PFSK-1 (cell line): ENCODE results near the gene ATP5PO.

Experiments
- FOXP2 ChIP-seq: optimal IDR thresholded peaks from 2 replicates; pipeline ENCODE3; 2011; ENCODE audit warnings: borderline replicate concordance, control low read depth, inconsistent platforms; ENCODE audit not compliant: insufficient read depth; ENCODE audit errors: extremely low read length, extremely low read depth
- POLR2AphosphoS5 ChIP-seq: IDR thresholded peaks from 2 replicates; pipeline ENCODE4 v1.6.1; 2012; ENCODE audit warnings: low read depth, mild to moderate bottlenecking, control low read depth, low read length, moderate library complexity
- SIN3A ChIP-seq: IDR thresholded peaks from 2 replicates; pipeline ENCODE4 v1.6.1; 2012; ENCODE audit warnings: mild to moderate bottlenecking, low read length, moderate library complexity, borderline replicate concordance; ENCODE audit not compliant: insufficient read depth
- TAF1 ChIP-seq: IDR thresholded peaks from 2 replicates; pipeline ENCODE4 v1.6.1; 2012; ENCODE audit warnings: low read length, control low read depth, borderline replicate concordance; ENCODE audit not compliant: insufficient read depth
- TF ChIP-seq, protein P1 (sequence below), 2 experiments: IDR thresholded peaks; 2 replicates each; pipeline versions ENCODE4 v1.6.1 to v1.8.0; 2011 to 2012; ENCODE audit warnings: low read depth in 2 of 2, low read length in 2 of 2, control low read depth in 1 of 2, inconsistent platforms in 1 of 2, mild to moderate bottlenecking in 1 of 2, moderate library complexity in 1 of 2; ENCODE audit not compliant: insufficient read depth in 1 of 2

The ATP5PO gene

GRCh38 chr21:33908760-33909159, 6.8 kb downstream of the ATP5PO start:
- no peak for TF ChIP-seq FOXP2
- TF ChIP-seq SIN3A = no peak
- no peak for TF ChIP-seq POLR2AphosphoS5
- no peak for TF ChIP-seq TAF1
- TF ChIP-seq, protein P1, sequence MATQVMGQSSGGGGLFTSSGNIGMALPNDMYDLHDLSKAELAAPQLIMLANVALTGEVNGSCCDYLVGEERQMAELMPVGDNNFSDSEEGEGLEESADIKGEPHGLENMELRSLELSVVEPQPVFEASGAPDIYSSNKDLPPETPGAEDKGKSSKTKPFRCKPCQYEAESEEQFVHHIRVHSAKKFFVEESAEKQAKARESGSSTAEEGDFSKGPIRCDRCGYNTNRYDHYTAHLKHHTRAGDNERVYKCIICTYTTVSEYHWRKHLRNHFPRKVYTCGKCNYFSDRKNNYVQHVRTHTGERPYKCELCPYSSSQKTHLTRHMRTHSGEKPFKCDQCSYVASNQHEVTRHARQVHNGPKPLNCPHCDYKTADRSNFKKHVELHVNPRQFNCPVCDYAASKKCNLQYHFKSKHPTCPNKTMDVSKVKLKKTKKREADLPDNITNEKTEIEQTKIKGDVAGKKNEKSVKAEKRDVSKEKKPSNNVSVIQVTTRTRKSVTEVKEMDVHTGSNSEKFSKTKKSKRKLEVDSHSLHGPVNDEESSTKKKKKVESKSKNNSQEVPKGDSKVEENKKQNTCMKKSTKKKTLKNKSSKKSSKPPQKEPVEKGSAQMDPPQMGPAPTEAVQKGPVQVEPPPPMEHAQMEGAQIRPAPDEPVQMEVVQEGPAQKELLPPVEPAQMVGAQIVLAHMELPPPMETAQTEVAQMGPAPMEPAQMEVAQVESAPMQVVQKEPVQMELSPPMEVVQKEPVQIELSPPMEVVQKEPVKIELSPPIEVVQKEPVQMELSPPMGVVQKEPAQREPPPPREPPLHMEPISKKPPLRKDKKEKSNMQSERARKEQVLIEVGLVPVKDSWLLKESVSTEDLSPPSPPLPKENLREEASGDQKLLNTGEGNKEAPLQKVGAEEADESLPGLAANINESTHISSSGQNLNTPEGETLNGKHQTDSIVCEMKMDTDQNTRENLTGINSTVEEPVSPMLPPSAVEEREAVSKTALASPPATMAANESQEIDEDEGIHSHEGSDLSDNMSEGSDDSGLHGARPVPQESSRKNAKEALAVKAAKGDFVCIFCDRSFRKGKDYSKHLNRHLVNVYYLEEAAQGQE (IDR thresholded peaks at IDR 0.05; ENCODE audit: insufficient read depth in 1 of 2, low read depth in 2 of 2, low read length in 2 of 2) = no peak

DNA sequence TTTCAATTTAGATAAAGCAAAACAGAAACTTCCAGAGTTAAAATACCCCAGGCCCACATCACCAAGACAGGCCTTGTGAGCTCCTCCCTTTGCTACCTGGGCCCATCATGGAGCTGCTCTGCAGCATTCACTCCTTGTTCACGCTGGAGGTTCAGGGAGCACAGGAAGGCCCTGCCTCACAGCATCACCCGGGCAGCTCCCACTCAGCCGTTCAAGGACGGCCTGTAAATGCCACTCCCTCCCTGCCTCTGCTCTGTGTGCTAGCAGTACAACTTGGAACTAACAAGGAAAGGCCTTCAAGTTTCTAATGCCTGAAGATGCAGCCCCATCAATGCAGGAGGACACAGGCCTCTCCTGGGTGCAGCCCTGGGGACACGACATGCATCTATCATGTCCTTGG, 11.6 kb downstream of the ATP5PO start:
- TF ChIP-seq TAF1 = no peak
- TF ChIP-seq, protein P1 (IDR thresholded peaks at IDR 0.05; ENCODE audit: insufficient read depth in 1 of 2, low read depth in 2 of 2, low read length in 2 of 2) = no peak
- TF ChIP-seq SIN3A = no peak
- TF ChIP-seq POLR2AphosphoS5 = no peak
- TF ChIP-seq FOXP2 = no peak

GRCh38 chr21:33902349-33902748, 13.3 kb downstream of the ATP5PO start:
- TF ChIP-seq TAF1 (no peak), SIN3A (no peak), FOXP2 (no peak), POLR2AphosphoS5 (no peak)
- TF ChIP-seq, protein P1 (IDR thresholded peaks at IDR 0.05; ENCODE audit: insufficient read depth in 1 of 2, low read depth in 2 of 2, low read length in 2 of 2) = no peak

DNA sequence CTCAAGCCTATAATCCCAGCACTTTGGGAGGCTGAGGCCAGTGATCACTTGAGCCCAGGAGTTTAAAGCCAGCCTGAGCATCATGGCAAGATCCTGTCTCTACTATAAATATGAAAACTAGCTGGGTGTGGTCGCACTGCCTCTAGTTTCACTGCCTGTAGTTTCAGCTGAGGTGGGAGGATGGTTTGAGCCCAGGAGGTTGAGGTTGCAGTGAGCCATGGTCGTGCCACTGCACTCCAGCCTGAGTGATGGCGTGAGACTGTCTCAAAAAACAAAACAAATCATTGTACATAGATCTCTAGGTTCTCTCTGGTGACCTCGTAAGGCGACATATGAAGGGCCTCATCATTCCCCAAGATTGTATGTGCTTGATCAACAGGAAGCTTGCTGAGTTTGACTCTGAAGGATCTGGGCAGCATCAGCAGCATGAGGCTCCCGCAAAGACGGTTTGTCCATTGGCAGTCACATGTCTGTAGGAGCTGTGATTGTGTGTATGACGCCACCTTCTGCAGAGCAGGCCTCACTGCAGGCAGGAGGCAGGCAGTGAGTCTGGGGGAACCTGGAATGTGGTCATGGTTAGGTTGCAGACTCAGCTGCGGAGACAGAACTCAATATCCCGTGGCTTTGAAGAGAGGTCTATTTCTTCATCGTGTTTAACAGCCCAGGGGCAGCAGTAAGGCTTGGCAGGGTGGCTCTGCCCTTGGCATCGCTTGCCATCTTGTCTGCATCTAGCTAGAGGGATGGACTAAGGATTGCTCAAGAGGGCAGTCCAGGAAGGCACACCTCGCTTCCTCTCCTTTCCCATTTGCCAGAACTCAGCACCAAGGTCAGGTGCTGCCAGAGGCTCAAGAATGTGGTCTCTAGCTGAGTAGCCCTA, 14.0 kb downstream of the ATP5PO start:
- TF ChIP-seq, protein P1 (IDR thresholded peaks at IDR 0.05; ENCODE audit: insufficient read depth in 1 of 2, low read depth in 2 of 2, low read length in 2 of 2) = no peak
- peak; percentile 4; the same call in 1 of the 2 replicates for TF ChIP-seq POLR2AphosphoS5
- peak; percentile 55 for TF ChIP-seq FOXP2
- TF ChIP-seq TAF1 = no peak
- TF ChIP-seq SIN3A = no peak
